ENCODE results near the gene MTMR12.

Gene MTMR12

DNA sequence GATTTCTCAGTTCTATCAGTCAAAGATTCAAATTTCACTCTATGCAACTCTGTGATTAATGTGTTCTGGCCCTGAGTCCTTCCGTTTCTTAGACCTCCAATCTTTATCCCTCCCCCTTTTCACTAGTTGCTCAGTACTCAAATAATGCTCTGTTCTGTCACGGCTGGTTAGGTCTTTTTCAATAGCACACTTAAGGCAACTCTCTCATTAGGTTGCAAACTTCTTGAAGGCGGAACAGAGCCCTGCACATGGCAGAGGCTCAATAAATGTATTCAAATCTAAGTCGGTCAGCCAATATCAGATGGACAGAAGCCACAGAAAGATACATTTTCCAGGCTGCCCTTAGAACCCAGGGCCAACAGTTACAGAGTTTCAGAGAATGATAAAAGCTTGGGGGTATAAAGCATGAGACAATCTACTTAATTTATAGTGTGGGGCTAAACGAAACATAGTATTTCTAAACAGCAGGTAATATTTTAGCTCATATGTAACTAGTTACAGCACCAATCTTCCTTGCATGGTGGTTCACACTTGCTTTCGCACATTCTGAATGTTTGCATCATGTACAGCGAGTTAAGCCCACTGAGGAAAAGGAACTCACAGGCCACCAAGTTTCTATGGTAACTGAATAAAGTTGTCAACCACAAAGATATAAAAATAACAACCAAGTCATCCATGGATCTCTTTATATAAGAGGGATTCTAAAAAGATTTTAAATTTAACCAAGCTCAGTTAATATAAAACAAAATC lies 71.5 kb downstream of the MTMR12 start:
- H3K4me3 Mint-ChIP-seq = no peak overlapping the region
- peaks cover 45% of the 10 kb centered on the region for H3K36me3 Mint-ChIP-seq
- no peak for DNase-seq

DNA sequence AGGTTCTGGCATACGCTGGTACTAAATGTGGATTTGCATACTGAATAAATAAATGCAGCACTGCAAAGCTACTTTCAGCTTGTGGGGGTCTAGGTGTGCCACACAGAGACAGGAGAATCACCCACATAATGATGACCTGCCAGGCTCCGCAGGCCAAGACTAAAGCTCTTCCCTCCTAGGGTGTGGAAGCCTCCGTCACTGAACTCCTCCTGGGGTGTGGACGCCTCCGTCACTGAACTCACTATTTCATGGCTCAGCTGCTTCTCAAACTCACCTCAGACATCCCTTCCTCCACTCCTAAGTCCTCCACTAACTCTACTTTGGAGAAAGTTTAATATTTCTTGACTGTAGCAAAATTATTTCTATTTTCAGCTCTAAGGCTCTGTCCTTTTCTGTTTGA lies 73.4 kb downstream of the MTMR12 start:
- Mint-ChIP-seq H3K27ac (no peak overlapping the region), H3K36me3 (peaks cover 48% of the 10 kb centered on the region), H3K27me3 (no peaks in the 10 kb centered on the region), H3K4me3 (no peak overlapping the region), H3K4me1 (no peaks in the 10 kb centered on the region), H3K9me3 (no peaks in the 10 kb centered on the region)
- CTCF ChIA-PET = no interaction called here
- no peak for DNase-seq

More for the DNA sequence above, 71.5 kb downstream of the MTMR12 start:
- Mint-ChIP-seq H3K27me3 (no peaks in the 10 kb centered on the region), H3K9me3 (no peaks in the 10 kb centered on the region), H3K4me1 (no peaks in the 10 kb centered on the region), H3K27ac (no peak overlapping the region)
- CTCF ChIA-PET = interaction anchor here (1.6 kb wide), 1 partner anchor 9 kb away, joined by 9 read pairs; no protein-coding TSS in a partner anchor

DNA sequence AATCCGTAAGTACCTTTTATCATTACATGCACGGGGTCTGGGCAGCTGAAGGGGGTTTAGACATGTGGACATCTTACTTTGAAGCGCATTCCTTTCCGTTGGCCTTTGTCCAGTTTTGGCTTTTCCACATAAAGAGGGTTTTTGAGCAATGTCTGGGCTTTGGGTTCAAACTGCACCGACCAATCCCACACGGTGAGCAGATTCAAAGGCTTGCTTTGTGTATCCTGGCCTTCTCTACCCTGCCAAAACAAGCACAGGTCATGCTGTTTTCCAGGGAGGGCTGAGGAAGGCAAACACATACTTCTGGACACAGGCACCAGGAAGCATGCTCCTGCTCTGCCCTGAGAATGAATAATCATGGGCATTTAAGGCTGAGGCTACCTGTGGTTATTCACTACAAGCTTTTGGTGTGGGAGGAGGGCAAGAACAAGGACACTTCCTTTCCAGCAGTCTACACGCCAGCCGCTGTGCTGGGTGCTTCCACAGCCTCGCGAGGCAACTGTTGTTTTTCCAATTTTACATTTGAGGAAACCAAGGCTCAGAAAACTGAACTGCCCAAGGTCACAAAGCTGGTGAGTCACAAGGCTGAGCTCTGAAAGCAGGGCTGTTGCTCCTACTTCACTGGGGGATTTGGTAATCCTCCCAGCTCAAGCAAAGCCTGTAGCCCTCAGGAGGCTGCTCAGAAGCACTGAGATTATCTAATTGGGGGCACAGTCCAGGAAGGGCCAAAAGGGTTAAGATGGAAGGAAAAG lies 78.9 kb downstream of the MTMR12 start:
- Mint-ChIP-seq H3K36me3 (peaks cover 47% of the 10 kb centered on the region), H3K4me1 (no peaks in the 10 kb centered on the region), H3K4me3 (no peak overlapping the region), H3K9me3 (no peaks in the 10 kb centered on the region), H3K27me3 (no peaks in the 10 kb centered on the region), H3K27ac (no peak overlapping the region)
- CTCF ChIA-PET = interaction anchor here (0.7 to 8.4 kb wide), 10 partner anchors 9 to 380 kb away, joined by 3 to 175 read pairs (median 4); no protein-coding TSS in a partner anchor
- DNase-seq = no peak

DNA sequence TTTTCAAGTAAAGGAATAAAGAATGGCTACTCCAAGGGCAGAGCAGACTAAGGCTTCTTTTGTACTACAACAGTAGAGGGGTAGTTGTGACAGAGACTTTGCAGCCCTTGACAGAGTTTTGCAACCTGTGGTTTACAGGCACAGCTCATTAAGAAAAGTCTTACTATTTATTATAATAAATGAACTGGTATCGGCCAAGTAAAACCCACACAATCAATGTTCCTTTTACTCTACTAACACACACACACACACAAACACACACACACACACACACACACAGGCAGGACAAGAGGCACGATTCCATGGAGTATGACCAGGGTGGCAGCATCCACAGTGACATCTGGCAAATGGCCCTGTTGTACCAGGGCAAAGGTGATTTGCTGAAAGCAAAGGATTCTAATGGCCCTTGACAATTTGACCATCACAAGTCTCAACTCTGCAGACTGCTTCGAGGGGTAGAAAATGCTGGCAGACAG lies 79.5 kb downstream of the MTMR12 start:
- no peak overlapping the region for H3K27ac Mint-ChIP-seq
- no peak for DNase-seq
- no peak overlapping the region for H3K4me3 Mint-ChIP-seq

DNA sequence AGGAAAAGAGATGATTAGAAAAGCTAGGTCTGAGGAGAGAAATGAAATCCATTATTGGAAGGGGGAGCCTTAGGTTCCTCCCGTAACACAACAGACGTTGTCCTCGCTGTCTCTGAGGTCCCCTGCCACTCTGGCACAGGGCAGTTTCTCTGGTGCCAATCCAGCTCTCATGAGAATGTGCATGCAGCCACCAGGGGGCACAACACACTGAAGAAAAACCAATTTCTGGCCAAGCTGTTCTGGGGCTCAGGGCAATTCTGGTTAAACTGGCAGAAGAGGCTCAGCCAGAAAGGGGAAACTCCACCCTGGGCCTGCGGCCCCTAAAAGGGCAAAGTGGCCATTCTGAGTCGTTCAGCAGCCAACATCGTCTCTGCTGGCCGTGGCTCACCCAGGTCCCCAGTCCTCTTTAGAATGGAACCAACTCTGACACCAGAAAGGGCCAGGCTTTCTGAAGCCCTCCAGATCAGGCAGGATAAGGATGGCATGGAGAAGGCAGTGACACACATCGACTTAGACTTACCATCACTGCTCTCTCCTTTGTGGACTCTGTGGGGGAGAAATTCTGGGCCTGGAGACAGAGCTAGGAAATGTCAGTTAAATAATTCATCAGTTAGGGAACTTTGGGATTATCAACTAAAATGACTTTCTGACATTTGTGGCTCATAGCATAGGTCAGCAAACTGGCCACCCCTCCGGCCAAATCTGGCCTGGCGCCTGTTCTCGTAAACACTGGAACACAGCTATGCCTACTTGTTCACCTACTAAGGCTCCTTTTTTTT lies 80.1 kb downstream of the MTMR12 start:
- Mint-ChIP-seq H3K4me3 (no peak overlapping the region), H3K27ac (no peak overlapping the region), H3K4me1 (no peaks in the 10 kb centered on the region), H3K27me3 (no peaks in the 10 kb centered on the region), H3K9me3 (no peaks in the 10 kb centered on the region), H3K36me3 (peaks cover 47% of the 10 kb centered on the region)
- DNase-seq = peak; percentile 84
- CTCF ChIA-PET = interaction anchor here (0.7 to 8.4 kb wide), 27 partner anchors 9 to 407 kb away, joined by 3 to 175 read pairs (median 4); no protein-coding TSS in a partner anchor

More for the DNA sequence above, 79.5 kb downstream of the MTMR12 start:
- Mint-ChIP-seq H3K27me3 (no peaks in the 10 kb centered on the region), H3K9me3 (no peaks in the 10 kb centered on the region), H3K36me3 (peaks cover 47% of the 10 kb centered on the region), H3K4me1 (no peaks in the 10 kb centered on the region)
- CTCF ChIA-PET = interaction anchor here (0.9 to 8.4 kb wide), 15 partner anchors 8 to 381 kb away, joined by 3 to 175 read pairs (median 4); no protein-coding TSS in a partner anchor

DNA sequence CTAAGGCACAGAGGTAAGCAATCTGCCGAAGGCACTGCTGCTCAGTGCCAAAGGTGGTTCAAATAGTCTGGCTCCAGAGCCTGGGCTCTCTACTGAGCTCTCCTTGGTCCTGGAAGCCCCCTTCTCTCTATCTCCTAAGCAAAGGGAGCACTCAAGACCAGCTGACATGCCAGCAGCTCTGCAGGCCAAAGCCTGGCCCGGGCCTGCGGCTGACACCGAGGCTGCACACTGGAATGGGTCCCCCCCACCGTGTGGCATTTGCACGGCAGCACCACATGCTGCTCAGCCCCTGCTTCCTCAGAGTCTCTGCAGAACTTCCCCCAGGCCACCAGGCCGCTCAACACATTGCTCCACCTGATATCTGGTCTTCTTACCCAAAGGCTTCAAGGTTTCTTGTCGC lies 80.8 kb downstream of the MTMR12 start:
- Mint-ChIP-seq H3K4me1 (no peaks in the 10 kb centered on the region), H3K9me3 (no peaks in the 10 kb centered on the region), H3K4me3 (no peak overlapping the region), H3K27ac (no peak overlapping the region), H3K36me3 (peaks cover 44% of the 10 kb centered on the region), H3K27me3 (no peaks in the 10 kb centered on the region)
- CTCF ChIA-PET = interaction anchor here (0.7 to 8.4 kb wide), 25 partner anchors 10 to 406 kb away, joined by 3 to 175 read pairs (median 4); no protein-coding TSS in a partner anchor
- DNase-seq = no peak

DNA sequence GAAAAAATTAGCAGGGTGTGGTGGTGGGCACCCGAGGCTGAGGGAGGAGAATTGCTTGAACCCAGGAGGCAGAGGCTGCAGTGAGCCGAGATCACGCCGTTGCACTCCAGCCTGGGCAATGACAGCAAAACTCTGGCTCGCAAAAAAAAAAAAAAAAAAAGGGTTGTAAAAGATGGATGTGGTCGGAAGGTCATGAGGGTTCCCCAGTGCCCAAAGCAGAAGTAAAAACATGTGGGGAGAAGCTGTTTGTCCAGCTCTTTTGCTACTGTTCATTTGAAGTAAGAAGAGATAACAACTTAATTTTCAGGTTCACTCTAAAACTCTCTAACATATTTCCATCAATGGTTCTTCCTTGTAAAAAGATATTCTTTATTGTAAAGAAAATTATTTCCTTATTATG lies 81.5 kb downstream of the MTMR12 start:
- H3K9me3 Mint-ChIP-seq = no peaks in the 10 kb centered on the region

DNA sequence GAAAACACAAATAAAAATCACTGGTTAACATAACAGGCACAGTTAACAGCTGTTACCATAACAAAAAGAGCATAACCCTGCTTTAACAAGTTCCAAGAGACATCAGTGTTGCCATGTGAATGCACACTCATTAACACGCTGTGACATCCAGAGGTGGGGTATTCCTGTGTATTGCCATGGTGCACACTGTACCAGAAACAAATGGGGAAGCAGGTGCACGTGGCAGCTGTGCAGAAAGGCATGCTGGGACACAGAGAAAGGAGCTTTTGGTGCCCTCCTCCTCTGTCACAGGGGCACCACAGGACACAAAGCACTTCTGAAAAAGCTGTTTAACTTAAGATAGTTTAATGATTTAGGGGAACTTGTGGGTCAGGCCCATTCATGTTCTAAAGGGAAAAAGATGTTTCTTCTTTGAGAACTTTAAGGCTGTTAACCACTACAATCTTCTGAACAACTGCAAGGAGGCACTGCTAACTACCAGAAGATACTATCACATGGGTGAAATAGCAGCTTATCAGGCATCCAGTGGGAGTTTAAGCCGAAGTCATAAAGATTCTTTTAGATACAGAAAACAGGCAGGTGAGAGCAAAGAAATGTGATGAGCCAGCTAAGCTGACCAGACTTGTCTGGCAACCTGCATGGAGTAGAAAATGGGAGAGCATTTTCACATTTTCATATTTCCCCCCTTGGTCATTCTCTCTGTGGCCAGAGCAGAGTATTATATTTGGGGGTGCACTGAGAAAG lies 82.2 kb downstream of the MTMR12 start:
- Mint-ChIP-seq H3K36me3 (peaks cover 42% of the 10 kb centered on the region), H3K9me3 (no peaks in the 10 kb centered on the region), H3K27me3 (no peaks in the 10 kb centered on the region), H3K4me1 (no peaks in the 10 kb centered on the region), H3K4me3 (no peak overlapping the region), H3K27ac (peak overlapping the region; percentile 46)
- CTCF ChIA-PET = interaction anchor here (0.7 to 8.4 kb wide), 6 partner anchors 19 to 383 kb away, joined by 3 to 175 read pairs (median 3); no protein-coding TSS in a partner anchor
- DNase-seq = no peak

More for the DNA sequence above, 81.5 kb downstream of the MTMR12 start:
- Mint-ChIP-seq H3K27me3 (no peaks in the 10 kb centered on the region), H3K4me1 (no peaks in the 10 kb centered on the region), H3K36me3 (peaks cover 42% of the 10 kb centered on the region), H3K4me3 (no peak overlapping the region), H3K27ac (no peak overlapping the region)
- CTCF ChIA-PET = interaction anchor here (0.8 to 8.4 kb wide), 11 partner anchors 10 to 383 kb away, joined by 3 to 175 read pairs (median 4); no protein-coding TSS in a partner anchor
- no peak for DNase-seq

DNA sequence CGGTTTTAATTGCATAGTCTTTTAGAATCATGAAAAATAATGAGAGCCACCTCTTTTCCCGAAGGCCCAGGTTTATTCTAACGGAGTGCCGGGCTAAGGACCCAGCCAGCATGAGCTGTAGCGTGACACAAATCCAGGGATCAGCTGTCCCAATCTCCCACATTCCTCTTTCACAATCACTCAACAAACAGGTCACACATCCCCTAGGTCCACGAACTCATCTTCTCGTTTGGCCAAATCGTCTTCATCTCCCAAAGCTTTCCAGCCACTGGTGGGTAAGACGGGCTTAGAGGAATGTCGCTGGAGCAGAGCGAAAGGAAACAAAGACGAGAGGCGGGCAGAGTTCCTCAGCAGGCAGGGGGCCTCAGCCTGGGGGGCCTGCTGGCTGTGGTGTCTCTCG lies 83.2 kb downstream of the MTMR12 start:
- DNase-seq = no peak
- Mint-ChIP-seq H3K9me3 (no peaks in the 10 kb centered on the region), H3K4me1 (no peaks in the 10 kb centered on the region), H3K27me3 (no peaks in the 10 kb centered on the region), H3K27ac (no peak overlapping the region), H3K4me3 (no peak overlapping the region), H3K36me3 (peaks cover 36% of the 10 kb centered on the region)
- CTCF ChIA-PET = interaction anchor here (1.1 to 8.4 kb wide), 2 partner anchors 29 to 99 kb away, joined by 3 to 175 read pairs; no protein-coding TSS in a partner anchor

DNA sequence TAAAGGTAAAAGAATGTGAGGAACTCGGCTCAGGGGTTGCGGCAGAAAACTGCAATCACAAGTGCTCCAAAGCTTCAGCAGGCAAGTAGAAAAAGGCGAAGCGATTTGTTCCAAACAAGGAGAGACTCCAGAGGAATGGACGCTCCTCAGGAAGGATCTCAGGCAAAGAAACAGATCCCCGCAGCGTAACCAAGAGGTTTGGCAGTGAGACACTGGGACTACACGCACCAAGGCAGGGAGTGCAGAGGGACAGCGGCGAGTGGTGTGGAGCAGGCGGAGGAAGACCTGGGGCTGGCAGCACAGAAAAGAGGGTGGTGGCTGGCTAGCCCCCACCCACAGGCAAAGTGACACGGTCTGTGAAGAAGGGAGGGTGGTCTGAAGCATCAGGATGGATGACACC lies 83.9 kb downstream of the MTMR12 start:
- H3K36me3 Mint-ChIP-seq = peaks cover 30% of the 10 kb centered on the region
- DNase-seq = no peak
- H3K27ac Mint-ChIP-seq = no peak overlapping the region
- no peaks in the 10 kb centered on the region for H3K9me3 Mint-ChIP-seq
- H3K4me3 Mint-ChIP-seq = no peak overlapping the region
- CTCF ChIA-PET = no interaction called here
- no peaks in the 10 kb centered on the region for H3K27me3 Mint-ChIP-seq
- H3K4me1 Mint-ChIP-seq = no peaks in the 10 kb centered on the region

DNA sequence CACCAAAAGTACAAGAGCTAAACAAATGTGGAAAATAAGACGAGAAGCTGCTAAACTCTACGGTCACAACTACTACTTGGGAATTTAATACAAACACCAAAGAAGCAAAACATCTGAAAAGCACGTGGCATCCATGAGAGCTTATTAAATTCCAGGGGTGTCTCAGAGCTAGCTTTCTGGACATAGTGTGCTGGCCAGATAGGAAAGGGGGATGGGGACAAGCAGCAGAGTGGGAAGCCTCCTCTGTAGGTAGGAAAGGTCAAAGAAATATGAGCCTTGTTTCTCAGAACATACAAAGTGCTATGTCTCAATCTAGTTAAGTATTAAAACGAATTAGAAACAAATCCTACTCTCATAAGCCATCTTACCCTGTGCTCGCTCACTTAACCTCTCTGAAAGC lies 87.3 kb downstream of the MTMR12 start:
- H3K4me3 Mint-ChIP-seq = no peak overlapping the region
- H3K27me3 Mint-ChIP-seq = no peaks in the 10 kb centered on the region
- H3K27ac Mint-ChIP-seq = no peak overlapping the region
- no peak for DNase-seq
- CTCF ChIA-PET = no interaction called here
- H3K36me3 Mint-ChIP-seq = peaks cover 16% of the 10 kb centered on the region
- no peaks in the 10 kb centered on the region for H3K9me3 Mint-ChIP-seq
- H3K4me1 Mint-ChIP-seq = no peaks in the 10 kb centered on the region

DNA sequence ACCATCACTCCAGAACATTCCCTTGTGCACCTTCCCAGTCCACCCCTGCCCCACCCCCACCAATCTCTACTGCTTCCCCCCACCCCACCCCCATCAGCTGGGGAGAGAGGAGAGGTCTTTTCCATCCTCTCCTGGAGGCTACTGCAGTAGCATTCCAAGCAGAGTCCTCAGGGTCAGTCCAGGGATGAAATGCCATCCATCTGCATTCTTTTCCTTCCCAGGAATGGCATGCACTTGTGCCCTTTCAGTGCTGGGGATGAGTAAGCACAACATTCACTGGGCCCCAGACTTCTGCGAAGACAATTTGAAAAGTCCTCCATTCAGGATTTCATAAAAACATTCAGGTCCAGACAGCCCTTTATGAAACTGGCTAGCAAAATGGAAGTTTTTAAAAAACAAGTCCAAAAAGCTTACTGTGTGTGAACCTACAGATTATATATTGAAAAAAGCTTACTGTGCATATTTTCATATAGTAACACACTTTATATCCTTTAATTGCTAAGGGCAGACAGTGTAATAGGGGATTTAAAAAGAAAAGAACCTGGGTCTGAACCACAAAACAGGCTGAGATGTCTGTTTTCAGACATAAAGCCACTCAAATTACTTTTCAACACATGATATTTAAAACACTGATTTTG lies 88.6 kb downstream of the MTMR12 start:
- peaks cover 11% of the 10 kb centered on the region for H3K36me3 Mint-ChIP-seq
- CTCF ChIA-PET = no interaction called here
- no peaks in the 10 kb centered on the region for H3K27me3 Mint-ChIP-seq
- H3K9me3 Mint-ChIP-seq = no peaks in the 10 kb centered on the region
- no peak for DNase-seq
- no peak overlapping the region for H3K4me3 Mint-ChIP-seq
- H3K4me1 Mint-ChIP-seq = no peaks in the 10 kb centered on the region
- no peak overlapping the region for H3K27ac Mint-ChIP-seq

Measured in activated naive CD4-positive, alpha-beta T cell treated with anti-CD3 and anti-CD28 coated beads, Interleukin-2, amount 10 ng/mL, durations not matched to agents 7 days and 5 days (primary cell).